WTC11 (cell line): Measurements from ENCODE around the gene FAT3. TPM values are rescaled to one million over a fixed set of nuclear protein-coding genes. Genes with fewer than 3 reads are reported as not detected.

Source experiments
- ATAC-seq: fragments of 200-7000 bp; cut with Tn5 transposase; 2 replicates; pipeline ENCODE4 v1.10.0; 2021; ENCODE audit warnings: mild to moderate bottlenecking, moderate library complexity
- CTCF ChIA-PET: fragments of 300-600 bp; sonication (Branson Sonifier 250); formaldehyde crosslinking; loops from one replicate; lab custom pipeline; 2021; ENCODE audit warnings: antibody characterized with exemption; lab: Charles Lee
- POLR2A ChIA-PET: fragments of 350-600 bp; sonication (Branson Sonifier 250); formaldehyde crosslinking; loops from one replicate; lab custom pipeline; 2021; ENCODE audit warnings: antibody characterized with exemption; lab: Charles Lee
- DNase-seq: peaks from one replicate; pipeline ENCODE4 v3.0.0; 2021; ENCODE audit warnings: low spot score
- H3K27ac Mint-ChIP-seq: 2 replicates; pipeline ENCODE4 v1.8.0; 2021; ENCODE audit warnings: mixed read lengths
- H3K27me3 Mint-ChIP-seq: 2 replicates; pipeline ENCODE4 v1.8.0; 2021; ENCODE audit warnings: low read depth, mild to moderate bottlenecking, moderate library complexity, mixed read lengths
- H3K36me3 Mint-ChIP-seq: 2 replicates; pipeline ENCODE4 v1.8.0; 2021; ENCODE audit warnings: mixed read lengths
- H3K4me1 Mint-ChIP-seq: 2 replicates; pipeline ENCODE4 v1.8.0; 2022; ENCODE audit warnings: mixed read lengths
- H3K4me3 Mint-ChIP-seq: 2 replicates; pipeline ENCODE4 v1.8.0; 2021; ENCODE audit warnings: mild to moderate bottlenecking, moderate library complexity, mixed read lengths
- H3K9me3 Mint-ChIP-seq: 2 replicates; pipeline ENCODE4 v1.8.0; 2021; ENCODE audit warnings: mixed read lengths
- ATF1 ChIP-seq: sonication (generic); formaldehyde crosslinking; IDR thresholded peaks from 2 replicates; pipeline ENCODE4 v1.8.1; 2023; ENCODE audit warnings: mild to moderate bottlenecking, moderate library complexity, missing genetic modification reagents
- E2F1 ChIP-seq: sonication (generic); formaldehyde crosslinking; IDR thresholded peaks from 2 replicates; pipeline ENCODE4 v1.8.0; 2022; ENCODE audit warnings: mild to moderate bottlenecking, missing genetic modification reagents
- GRHL2 ChIP-seq: fragments of 250-450 bp; sonication (Bioruptor Pico); IDR thresholded peaks from 2 replicates; pipeline ENCODE4 v1.8.0; 2022; ENCODE audit warnings: mild to moderate bottlenecking, moderate library complexity; ENCODE audit not compliant: insufficient replicate concordance, severe bottlenecking
- KAT7 ChIP-seq: sonication (generic); formaldehyde crosslinking; IDR thresholded peaks from 2 replicates; pipeline ENCODE4 v1.8.1; 2023; ENCODE audit warnings: missing genetic modification reagents, mild to moderate bottlenecking, borderline replicate concordance
- MAX ChIP-seq: sonication (generic); formaldehyde crosslinking; IDR thresholded peaks from 2 replicates; pipeline ENCODE4 v1.8.0; 2022; ENCODE audit warnings: mild to moderate bottlenecking, missing genetic modification reagents
- MYBL2 ChIP-seq: sonication (generic); formaldehyde crosslinking; IDR thresholded peaks from 2 replicates; pipeline ENCODE4 v1.8.1; 2023; ENCODE audit warnings: mild to moderate bottlenecking, moderate library complexity, missing genetic modification reagents
- SOX15 ChIP-seq: fragments of 250-450 bp; sonication (Bioruptor Pico); IDR thresholded peaks from 2 replicates; pipeline ENCODE4 v1.9.0; 2021; ENCODE audit warnings: mild to moderate bottlenecking
- SP1 ChIP-seq: sonication (generic); formaldehyde crosslinking; conservative IDR thresholded peaks from 2 replicates; pipeline ENCODE4 v1.8.1; 2022; ENCODE audit warnings: missing genetic modification reagents
- TEAD1 ChIP-seq: sonication (generic); formaldehyde crosslinking; IDR thresholded peaks from 2 replicates; pipeline ENCODE4 v1.8.0; 2022; ENCODE audit warnings: mild to moderate bottlenecking, missing genetic modification reagents
- TEAD4 ChIP-seq: sonication (generic); formaldehyde crosslinking; IDR thresholded peaks from 2 replicates; pipeline ENCODE4 v1.8.0; 2022; ENCODE audit warnings: mild to moderate bottlenecking, missing genetic modification reagents
- ZNF138 ChIP-seq: sonication (generic); formaldehyde crosslinking; conservative IDR thresholded peaks from 2 replicates; pipeline ENCODE4 v1.8.1; 2022; ENCODE audit warnings: mild to moderate bottlenecking, moderate library complexity, missing genetic modification reagents
- ZNF219 ChIP-seq: sonication (generic); formaldehyde crosslinking; IDR thresholded peaks from 2 replicates; pipeline ENCODE4 v1.8.0; 2023; ENCODE audit warnings: missing genetic modification reagents, mild to moderate bottlenecking, borderline replicate concordance
- ZNF232 ChIP-seq: sonication (generic); formaldehyde crosslinking; IDR thresholded peaks from 2 replicates; pipeline ENCODE4 v1.8.0; 2022; ENCODE audit warnings: mild to moderate bottlenecking, missing genetic modification reagents
- ZNF416 ChIP-seq: fragments of 250-450 bp; sonication (Bioruptor Pico); IDR thresholded peaks from 2 replicates; pipeline ENCODE4 v1.9.0; 2021; ENCODE audit warnings: mild to moderate bottlenecking, inconsistent platforms
- ZNF423 ChIP-seq: fragments of 250-450 bp; sonication (Bioruptor Pico); IDR thresholded peaks from 2 replicates; pipeline ENCODE4 v2.1.2; 2022; ENCODE audit warnings: mild to moderate bottlenecking, moderate library complexity
- ZNF425 ChIP-seq: fragments of 250-450 bp; sonication (Bioruptor Pico); conservative IDR thresholded peaks from 2 replicates; pipeline ENCODE4 v1.9.0; 2021; ENCODE audit warnings: mild to moderate bottlenecking
- total RNA-seq: library from RNA; stranded (reverse); gene quantifications from 3 replicates; pipeline ENCODE4 v1.2.3, GENCODE V29; 2021
- TF ChIP-seq, protein P1 (sequence below): sonication (generic); formaldehyde crosslinking; IDR thresholded peaks from 2 replicates; pipeline ENCODE4 v1.8.1; 2022; ENCODE audit warnings: low read depth, mild to moderate bottlenecking, moderate library complexity, missing genetic modification reagents, borderline replicate concordance
- TF ChIP-seq, protein P2 (sequence below): sonication (generic); formaldehyde crosslinking; IDR thresholded peaks from 2 replicates; pipeline ENCODE4 v1.8.1; 2022; ENCODE audit warnings: mild to moderate bottlenecking, moderate library complexity, missing genetic modification reagents
- TF ChIP-seq, protein P3 (sequence below): sonication (generic); formaldehyde crosslinking; IDR thresholded peaks from 2 replicates; pipeline ENCODE4 v1.8.0; 2022; ENCODE audit warnings: missing genetic modification reagents

Gene FAT3
- total RNA-seq, 1 experiment from 2014 or later = 30.9 TPM

GRCh38 chr11:92266806-92267205, 42.2 kb downstream of the FAT3 start:
- Mint-ChIP-seq H3K27me3 (no peaks in the 10 kb centered on the region), H3K36me3 (peaks cover 2% of the 10 kb centered on the region; the same call in 1 of the 2 replicates), H3K4me3 (no peak overlapping the region), H3K9me3 (no peaks in the 10 kb centered on the region), H3K4me1 (peaks cover 36% of the 10 kb centered on the region), H3K27ac (no peak overlapping the region)
- POLR2A ChIA-PET = no interaction called here
- DNase-seq = no peak
- CTCF ChIA-PET = interaction anchor here (1.9 kb wide), 1 partner anchor 74 kb away, joined by 6 read pairs; no protein-coding TSS in a partner anchor
- TF ChIP-seq KAT7 (CRISPR knock-in tag) = no peak
- TF ChIP-seq TEAD4 (CRISPR knock-in tag) = no peak
- TF ChIP-seq E2F1 (CRISPR knock-in tag) = no peak
- no peak; the same call in 1 of the 2 replicates for ATAC-seq

DNA sequence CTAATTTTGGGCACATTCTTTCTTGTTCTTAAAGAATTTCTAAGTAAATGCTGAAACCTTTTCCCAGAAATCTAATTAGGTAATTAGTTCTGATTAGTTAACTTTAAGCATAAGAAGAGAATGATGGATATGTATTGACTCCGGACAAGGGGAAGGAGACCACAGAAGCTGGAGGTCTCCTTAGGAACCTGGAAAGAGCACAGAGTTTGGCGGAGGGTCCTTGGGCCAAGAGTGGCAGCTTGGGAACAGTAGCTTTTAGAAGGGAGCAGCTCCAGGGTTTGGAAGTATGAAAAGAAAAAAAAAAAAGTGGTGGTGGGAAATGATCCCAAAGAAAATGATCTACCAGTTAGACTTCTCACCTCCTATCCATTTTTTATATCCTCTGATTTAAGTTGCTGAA, 42.7 kb downstream of the FAT3 start:
- TF ChIP-seq ZNF219 (no peak), TEAD1 (no peak), ZNF416 (no peak), ZNF138 (CRISPR knock-in tag) (no peak), ATF1 (no peak), GRHL2 (CRISPR knock-in tag) (no peak), ZNF425 (CRISPR knock-in tag) (no peak), ZNF423 (no peak), SP1 (CRISPR knock-in tag) (no peak), SOX15 (CRISPR knock-in tag) (no peak), ZNF232 (CRISPR knock-in tag) (no peak), MAX (CRISPR knock-in tag) (no peak), MYBL2 (CRISPR knock-in tag) (no peak)
- TF ChIP-seq, protein P1, sequence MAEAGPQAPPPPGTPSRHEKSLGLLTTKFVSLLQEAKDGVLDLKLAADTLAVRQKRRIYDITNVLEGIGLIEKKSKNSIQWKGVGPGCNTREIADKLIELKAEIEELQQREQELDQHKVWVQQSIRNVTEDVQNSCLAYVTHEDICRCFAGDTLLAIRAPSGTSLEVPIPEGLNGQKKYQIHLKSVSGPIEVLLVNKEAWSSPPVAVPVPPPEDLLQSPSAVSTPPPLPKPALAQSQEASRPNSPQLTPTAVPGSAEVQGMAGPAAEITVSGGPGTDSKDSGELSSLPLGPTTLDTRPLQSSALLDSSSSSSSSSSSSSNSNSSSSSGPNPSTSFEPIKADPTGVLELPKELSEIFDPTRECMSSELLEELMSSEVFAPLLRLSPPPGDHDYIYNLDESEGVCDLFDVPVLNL (CRISPR knock-in tag) = no peak
- TF ChIP-seq, protein P2, sequence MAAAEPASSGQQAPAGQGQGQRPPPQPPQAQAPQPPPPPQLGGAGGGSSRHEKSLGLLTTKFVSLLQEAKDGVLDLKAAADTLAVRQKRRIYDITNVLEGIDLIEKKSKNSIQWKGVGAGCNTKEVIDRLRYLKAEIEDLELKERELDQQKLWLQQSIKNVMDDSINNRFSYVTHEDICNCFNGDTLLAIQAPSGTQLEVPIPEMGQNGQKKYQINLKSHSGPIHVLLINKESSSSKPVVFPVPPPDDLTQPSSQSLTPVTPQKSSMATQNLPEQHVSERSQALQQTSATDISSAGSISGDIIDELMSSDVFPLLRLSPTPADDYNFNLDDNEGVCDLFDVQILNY (CRISPR knock-in tag) = no peak
- TF ChIP-seq, protein P3, sequence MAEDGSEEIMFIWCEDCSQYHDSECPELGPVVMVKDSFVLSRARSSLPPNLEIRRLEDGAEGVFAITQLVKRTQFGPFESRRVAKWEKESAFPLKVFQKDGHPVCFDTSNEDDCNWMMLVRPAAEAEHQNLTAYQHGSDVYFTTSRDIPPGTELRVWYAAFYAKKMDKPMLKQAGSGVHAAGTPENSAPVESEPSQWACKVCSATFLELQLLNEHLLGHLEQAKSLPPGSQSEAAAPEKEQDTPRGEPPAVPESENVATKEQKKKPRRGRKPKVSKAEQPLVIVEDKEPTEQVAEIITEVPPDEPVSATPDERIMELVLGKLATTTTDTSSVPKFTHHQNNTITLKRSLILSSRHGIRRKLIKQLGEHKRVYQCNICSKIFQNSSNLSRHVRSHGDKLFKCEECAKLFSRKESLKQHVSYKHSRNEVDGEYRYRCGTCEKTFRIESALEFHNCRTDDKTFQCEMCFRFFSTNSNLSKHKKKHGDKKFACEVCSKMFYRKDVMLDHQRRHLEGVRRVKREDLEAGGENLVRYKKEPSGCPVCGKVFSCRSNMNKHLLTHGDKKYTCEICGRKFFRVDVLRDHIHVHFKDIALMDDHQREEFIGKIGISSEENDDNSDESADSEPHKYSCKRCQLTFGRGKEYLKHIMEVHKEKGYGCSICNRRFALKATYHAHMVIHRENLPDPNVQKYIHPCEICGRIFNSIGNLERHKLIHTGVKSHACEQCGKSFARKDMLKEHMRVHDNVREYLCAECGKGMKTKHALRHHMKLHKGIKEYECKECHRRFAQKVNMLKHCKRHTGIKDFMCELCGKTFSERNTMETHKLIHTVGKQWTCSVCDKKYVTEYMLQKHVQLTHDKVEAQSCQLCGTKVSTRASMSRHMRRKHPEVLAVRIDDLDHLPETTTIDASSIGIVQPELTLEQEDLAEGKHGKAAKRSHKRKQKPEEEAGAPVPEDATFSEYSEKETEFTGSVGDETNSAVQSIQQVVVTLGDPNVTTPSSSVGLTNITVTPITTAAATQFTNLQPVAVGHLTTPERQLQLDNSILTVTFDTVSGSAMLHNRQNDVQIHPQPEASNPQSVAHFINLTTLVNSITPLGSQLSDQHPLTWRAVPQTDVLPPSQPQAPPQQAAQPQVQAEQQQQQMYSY (CRISPR knock-in tag) = no peak
- no peaks in the 10 kb centered on the region for H3K9me3 Mint-ChIP-seq
- peak; percentile 38; the same call in 1 of the 2 replicates for ATAC-seq
- ChIA-PET POLR2A (no interaction called here), CTCF (interaction anchor here (1.9 kb wide), 1 partner anchor 73 kb away, joined by 6 read pairs; no protein-coding TSS in a partner anchor)
- peaks cover 2% of the 10 kb centered on the region; the same call in 1 of the 2 replicates for H3K36me3 Mint-ChIP-seq
- no peak overlapping the region for H3K4me3 Mint-ChIP-seq
- H3K27me3 Mint-ChIP-seq = no peaks in the 10 kb centered on the region
- H3K4me1 Mint-ChIP-seq = peaks cover 38% of the 10 kb centered on the region
- no peak overlapping the region for H3K27ac Mint-ChIP-seq
- no peak for DNase-seq
